Medulla oblongata (tissue), 1 donor: ENCODE measurements around the gene CLDN18.
A peak's percentile ranks its signal among the peaks of the same experiment; 100 is the strongest.

Experiments used
- DNase-seq: peaks from one replicate; pipeline ENCODE4 v3.0.0-alpha.2; 2015; ENCODE audit errors: extremely low spot score

Gene CLDN18

DNA sequence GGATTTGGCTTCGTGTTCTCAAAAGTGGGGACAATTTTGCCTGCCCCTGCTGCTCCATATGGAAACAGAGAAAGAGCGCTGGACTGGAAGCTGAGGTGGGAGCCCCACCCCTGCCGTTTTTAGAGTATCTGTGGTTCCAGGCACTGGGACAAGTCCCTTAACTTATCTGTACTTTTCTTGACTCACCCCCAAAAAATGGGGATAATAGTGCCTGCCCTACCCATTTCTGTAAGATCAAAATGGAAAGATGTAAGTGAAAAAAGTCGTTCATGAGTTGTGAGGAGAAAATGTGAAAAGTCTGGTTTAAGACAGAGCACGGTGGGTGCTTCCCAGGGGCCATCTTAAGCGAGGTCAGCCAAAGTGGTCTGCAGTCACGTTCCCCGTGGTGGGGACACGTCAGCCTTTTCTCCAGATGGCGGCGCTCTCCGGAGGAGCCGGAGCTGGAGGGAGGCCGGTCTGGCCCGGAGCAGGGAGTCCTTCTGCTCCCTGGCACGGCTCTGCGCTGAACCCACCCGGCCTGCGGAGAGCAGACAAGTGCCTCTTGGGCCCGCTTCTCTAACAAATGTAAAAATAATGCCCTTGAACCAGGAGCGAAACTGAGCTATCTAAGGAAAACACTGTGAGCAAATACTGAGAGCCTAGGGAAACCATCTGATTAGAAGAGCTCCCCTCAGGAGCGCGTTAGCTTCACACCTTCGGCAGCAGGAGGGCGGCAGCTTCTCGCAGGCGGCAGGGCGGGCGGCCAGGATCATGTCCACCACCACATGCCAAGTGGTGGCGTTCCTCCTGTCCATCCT is at the start of gene CLDN18:
CLDN18 (plus strand) TSS at position 690 of the 797 bp plus-strand sequence; CDS start at position 751, 61 bp downstream.
- no peak for DNase-seq

DNA sequence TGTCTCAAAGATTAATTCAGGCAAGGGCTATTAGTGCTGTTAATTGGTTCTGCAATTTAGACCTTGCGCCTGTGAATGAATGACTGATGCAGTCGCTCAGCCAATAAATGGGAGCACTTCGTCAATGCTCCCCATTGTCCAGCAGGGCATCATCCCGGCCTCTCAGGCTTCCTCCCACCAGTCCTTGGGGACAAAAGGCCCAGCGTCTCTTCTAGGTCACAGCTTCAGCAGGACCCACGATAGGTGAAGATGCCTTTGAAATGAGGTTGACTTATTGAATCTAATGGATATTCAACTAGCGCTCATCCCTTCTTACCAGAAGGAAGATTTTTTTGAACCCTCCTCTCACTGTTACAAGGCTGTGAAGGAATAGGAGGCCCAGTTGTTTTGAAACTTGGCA is 47.7 kb upstream of the CLDN18 start:
- DNase-seq: no peak

DNA sequence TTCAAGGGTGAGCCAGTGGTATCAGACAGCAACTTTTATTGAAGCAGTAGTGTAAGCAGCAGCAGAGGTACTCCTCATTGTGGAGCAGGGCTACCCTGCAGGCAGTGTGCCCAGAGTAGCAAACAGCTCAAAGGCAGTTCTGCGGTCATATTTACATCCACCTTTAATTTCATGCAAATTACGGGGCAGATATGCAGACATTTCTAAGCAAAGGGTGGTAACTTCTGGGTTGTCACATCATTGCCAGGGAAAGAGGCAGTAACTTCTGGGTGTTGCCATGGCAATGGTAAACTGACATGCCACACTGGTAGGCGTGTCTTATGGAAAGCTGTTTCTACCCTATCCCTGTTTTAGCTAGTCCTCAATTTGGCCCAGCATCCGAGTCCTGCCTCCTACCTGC is 46.5 kb upstream of the CLDN18 start:
- no peak for DNase-seq

DNA sequence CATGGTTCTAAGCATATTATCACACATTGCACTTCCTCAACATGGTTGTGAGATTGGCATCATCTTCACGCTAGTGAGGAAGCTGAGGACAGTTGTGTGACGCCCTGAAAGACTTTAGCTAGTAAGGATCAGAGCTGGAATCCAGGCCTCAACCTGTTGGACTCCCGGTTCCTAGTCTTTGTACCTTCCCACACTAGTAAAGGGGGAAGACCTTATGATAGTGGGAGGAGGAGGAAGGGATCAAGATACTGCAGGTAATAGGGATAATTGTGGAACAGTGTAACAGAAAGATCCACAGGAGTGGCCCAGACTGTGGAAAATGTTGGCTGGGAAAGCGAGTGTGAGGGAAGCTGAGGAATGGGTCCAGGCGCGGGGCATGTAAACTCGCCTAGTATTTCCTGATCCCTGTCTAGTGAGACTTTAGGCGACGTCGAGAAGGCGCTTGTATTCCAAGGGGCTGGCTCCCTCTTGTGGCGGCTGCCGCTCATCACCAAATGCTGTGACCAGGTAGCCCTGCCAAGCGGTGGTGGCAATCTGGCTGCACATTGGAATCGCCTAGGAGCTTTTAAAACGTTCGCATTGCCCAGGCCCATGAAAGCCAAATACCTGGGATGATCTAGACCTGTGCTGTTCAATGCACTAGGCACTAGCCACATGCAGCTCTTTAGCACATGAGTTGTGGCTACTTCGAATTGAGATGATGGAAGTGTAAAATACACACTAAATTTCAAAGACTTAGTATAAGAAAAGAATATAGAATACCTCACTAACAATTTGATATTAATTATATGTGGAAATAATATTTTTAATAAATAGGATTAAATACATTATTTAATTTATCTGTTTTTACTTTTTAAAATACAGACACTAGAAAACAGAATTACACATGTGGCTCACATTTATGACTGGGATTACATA is 38.8 kb upstream of the CLDN18 start:
- peak; percentile 67 for DNase-seq

DNA sequence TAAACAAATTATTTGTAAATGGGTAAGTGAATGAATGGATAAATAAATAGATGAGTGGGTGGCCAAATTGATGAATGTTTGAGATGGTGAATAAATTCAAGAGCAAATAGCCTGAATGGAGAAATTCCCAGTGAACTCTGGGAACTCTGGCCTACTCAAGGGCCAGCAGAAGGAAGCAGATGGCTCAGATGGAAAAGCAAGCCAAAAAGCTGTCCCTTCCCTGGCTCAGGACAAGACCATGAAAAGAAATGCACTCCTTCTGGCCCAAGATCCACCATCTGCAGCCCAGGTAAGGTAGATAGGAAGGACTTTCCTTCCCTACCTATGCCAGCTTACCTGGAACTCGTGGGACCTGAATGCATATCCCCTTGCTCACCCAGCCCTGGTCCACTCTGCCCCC is 37.6 kb upstream of the CLDN18 start:
- no peak for DNase-seq

DNA sequence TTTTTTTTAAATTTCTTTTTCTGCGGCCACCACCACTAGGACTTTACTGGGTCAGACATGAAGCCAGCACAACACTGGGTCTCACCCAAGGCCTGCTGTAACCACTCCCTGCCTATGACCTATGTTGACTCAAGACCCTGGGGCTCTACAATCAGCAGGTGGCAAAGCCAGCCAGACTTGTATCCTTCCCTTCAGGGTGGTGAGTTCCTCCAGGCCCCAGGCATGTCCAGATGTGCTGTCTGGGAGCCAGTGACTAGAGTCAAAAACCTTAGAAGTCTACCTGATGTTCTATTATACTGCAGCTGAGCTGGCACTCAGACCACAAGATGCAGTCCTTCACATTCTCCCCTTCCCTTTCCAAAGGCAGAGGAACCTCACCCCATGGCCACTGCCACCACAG is 31.6 kb upstream of the CLDN18 start:
- DNase-seq: no peak

DNA sequence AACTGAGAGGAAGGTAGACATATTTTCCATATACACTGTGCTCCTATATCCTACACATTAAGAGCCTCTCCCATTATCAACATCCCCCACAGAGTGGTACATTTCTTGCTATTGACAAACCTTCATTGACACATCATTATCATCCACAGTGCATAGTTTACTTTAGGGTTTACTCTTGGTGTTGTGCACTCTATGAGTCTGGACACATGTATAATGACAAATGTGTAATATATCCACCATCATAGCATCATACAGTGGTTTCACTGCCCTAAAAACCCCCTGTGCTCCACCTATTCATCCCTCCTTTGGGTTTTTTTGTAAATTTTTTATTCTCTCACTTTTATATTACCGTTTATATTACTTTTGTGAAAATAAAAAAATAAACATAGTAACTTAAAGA is 22.2 kb upstream of the CLDN18 start:
- DNase-seq: no peak

DNA sequence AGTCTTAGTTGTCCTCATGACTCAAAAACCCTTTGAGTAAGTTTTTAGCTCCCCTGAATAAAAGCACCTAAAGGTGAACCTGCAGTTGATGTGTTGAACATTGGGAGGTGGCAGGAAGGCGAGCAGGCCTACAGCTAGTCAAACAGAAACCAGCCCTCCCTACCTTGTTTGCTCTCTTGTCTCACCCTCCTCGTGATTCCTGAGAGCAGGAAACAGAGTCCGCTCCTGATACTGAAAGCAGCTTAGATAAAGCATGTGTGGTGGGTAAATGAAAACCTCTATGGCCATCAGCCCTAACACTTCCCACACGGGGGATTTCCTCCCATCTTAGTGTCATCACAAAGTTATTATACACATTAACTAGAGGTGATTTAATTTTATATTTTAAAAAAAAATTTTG is 21.8 kb upstream of the CLDN18 start:
- DNase-seq: no peak

DNA sequence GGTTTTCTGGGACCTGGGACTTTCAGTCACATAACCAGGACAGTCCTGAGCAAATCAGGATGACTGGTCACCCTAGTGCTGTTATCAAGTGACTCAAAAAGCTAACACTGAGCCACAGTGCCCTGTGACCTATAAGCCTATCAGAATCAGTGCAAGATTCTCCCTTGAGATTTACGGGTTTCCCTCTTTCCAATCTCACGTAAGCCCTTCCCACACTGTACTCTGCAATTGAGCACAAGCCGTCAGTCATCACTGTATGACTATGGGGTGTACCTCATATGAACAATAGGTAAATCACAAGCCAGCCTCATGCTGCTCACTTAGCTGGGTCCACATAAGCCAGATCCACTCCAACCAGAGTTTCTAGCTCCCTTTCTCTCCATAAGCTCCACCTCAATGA is 21.0 kb upstream of the CLDN18 start:
- no peak for DNase-seq

DNA sequence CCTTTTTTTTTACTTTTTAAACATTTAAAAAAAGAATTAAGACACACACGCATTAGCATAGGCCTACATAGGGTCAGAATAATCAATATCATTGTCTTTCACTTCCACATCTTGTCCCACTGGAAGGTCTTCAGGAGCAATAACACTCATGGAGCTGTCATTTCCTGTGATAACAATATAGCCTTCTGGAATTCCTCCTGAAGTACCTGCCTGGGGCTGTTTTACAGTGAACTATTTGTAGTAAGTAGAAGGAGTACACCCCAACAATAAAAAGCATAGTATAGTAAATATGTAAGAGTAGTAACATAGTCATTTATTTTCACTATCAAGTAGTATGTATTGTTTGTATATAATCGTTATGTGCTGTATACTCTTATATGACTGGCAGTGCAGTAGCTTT is 19.5 kb upstream of the CLDN18 start:
- no peak for DNase-seq

DNA sequence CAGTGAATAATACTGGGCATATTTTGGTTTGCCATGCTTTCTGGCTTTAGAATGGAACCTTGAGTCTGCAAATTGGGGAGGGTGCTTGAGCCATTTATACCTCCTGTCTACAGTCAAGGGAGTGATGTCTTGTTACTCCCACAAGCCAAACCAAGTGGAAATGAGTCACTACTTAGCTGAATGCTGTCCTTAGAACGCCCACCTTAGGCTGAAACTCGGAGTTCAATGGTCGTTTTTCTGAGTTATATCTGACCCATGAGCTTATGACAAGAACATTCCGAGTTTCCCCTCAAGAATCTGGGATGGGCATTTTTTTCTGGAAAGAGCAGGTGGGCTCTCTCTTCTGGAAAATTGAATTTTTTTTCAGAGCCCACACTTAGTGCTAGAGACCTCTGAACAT is 17.4 kb upstream of the CLDN18 start:
- no peak for DNase-seq

DNA sequence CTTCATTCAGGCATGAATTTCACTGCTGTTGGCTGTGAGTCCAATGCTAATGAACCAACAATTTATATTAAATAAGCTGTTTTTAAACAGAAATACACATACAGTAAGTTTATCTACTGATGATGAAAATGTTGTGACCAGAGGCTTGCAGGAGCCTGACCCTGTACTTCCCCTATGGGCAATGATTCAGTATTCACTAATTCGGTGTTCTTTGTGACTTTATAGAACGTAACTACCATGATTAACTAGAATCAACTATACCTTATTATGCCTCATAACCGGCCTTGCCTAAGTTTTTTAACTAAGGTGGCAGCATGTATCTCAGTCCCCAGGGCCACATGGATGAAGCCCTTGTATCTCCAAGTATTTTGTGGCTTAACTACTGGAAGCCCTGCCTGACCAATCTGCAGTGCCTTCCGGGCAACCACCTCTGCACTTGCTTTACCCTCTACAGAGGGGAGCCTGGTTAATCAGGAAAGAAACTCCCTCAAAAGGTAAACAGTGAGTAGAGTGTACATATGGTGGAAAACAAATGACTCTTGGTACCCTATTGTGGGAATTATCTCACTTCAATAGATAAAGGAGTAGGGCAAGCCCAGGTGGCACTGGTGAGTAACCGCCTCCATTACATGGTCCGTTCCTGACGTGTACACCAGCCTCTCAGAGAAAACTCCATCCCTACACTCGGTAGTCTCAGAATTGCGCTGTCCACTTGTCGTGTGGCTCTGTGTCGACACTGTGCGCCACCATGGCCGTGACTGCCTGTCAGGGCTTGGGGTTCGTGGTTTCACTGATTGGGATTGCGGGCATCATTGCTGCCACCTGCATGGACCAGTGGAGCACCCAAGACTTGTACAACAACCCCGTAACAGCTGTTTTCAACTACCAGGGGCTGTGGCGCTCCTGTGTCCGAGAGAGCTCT is 11.6 kb upstream of the CLDN18 start:
- no peak for DNase-seq

DNA sequence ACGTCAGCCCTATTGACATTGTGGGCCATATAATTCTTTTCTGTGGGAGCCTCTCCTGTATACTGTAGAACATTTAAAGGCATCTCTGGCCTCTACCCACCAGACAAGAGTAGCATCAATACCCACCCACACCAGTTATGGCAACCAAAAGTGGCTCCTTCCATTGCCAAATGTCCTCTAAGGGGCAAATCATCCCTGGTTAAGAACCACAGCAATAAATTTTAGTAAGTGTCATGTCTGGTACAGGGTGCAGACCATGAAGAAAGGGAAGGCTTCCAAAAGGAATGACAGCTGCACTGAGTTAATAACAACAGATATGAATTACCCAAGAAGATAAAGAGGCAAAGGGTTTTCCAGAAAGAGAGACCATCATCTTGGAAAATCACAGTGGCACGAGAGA is 6.9 kb upstream of the CLDN18 start:
- no peak for DNase-seq

DNA sequence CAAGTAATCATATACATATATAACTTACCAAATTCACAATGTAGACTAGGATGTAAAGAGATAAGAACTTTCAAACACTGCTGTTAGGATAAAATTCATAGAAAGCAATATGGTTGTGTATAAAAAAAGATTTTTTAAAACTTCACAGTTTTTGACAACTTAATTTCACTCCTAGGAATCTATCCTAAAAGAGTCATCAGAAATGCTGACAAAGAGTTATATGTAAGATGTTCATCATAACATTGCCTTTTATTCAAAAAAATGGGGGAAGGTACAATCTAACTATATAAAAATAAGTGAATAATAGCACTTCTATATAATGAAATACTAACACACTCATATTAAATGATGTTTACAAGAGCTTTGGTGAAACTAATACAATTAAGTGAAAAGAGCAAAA is 4.3 kb upstream of the CLDN18 start:
- DNase-seq: no peak

DNA sequence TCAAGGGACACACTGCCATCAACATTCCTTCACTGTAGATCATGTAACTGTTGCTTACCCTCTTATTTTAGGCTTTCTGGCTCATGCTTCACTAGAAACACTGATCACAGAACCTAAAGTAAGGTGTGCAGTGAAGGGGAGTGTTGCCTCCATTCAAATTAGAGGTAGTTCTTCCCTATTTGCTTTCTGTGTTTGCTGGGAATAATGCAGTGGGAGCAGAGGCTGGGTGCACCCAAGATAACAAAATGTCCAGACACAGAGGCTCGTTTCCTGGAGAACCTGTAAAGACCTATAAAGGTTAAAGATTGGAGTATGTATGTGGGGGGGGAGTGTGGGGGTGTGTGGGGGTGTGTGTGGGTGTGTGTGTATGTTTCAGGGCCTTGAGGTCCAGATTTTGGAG is 2.1 kb upstream of the CLDN18 start:
- no peak for DNase-seq

DNA sequence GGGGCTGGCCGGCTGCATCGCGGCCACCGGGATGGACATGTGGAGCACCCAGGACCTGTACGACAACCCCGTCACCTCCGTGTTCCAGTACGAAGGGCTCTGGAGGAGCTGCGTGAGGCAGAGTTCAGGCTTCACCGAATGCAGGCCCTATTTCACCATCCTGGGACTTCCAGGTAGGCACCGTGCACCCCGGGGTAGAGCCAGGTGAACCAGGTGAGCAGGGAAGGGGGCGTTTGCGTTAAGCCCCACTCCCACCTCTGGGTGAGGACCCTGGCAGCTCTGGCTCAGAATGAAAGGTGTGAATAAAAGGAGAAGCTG is 267 bp downstream of the CLDN18 start:
- DNase-seq: no peak

DNA sequence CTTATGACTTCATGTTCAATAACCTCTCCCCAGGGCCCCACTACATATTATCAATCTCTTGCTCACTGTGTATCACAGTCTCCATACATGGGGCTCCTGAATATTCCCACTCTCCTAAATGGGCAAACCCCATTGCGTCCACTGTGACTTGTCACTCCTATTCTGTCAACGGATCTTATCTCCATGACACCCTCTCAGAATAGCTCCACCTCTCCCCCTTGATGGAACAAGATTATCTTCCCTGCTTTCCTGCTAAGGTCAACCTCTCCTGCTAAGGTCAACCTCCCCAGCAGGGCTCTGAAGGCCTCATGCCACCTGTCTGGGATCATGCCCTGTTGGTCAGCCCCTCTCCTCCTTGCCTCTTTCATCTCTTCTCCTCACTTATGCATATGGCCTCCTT is 1.8 kb downstream of the CLDN18 start:
- DNase-seq: no peak

DNA sequence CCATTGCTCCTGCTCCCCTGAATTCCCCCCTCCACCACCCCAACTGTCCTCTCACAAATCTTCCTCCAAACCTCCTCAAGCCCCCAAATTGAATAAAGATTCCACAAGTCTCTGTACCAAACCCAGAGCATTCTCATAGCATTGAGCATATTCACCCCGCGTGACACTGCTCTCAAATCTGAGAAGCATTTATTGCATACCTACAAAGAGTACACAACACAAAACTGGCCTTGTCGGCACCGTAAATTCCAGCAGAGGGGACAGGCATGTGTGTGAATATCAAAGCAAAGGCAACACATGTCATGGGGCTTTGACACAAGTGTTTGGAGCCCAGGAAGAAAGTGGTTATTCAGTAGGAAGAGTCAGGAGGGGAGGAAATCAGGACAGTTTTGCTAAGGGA is 2.6 kb downstream of the CLDN18 start:
- DNase-seq: no peak

DNA sequence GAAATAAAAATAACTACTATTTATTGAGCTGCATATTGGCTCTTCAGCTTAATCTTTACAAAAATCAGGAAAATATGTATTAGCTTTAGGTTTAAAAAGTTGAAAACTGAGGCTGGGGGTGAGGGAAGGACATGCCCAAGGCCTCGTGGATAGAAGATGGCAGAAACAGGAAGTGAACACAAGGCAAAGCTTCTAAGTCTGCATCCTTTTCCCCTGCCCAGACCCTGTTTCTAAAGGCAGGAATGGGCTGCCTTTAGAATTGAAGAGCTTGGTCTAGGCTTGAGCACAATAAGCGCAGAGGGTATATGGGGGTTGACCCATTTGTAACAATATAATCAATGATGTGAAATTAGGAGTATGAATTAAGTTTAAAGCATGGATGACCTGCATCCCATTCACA is 6.1 kb downstream of the CLDN18 start:
- DNase-seq: no peak

DNA sequence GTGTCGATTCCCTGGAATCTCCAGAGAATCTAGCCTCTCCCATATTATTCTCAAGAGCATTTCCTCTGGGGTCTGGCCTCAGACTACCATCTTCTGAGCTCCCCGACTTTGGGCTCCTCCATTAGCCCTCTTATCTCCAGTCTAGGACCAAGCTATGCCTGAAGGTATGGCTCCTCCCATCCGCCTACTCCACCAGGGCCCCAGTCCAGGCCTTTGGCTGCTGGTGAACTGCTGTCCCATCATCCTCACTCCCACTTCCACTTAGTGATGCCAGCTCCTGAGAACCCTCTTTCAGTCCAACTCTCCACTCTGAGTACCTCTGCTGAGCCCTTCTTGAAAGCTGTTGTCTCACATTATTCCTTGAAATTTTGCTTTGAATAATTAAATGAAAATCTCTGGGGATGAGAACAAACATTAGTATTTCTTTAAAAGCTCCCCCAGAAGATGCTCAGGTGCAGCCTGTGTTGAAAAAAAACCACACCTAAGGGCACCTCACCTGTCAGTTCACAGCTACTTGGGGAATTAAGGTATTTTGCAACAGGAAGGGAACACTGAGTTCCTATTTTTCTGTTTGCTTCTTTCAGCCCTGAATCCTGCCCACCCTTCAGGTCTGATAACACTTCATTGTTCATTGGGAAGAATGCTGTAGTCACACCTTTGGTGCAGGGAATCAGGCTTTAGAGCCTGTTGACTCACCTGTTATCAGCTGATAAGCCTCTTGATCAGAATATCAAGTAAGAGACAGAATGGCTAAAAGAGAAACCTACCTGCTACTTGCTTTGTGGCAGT is 9.5 kb downstream of the CLDN18 start:
- no peak for DNase-seq

DNA sequence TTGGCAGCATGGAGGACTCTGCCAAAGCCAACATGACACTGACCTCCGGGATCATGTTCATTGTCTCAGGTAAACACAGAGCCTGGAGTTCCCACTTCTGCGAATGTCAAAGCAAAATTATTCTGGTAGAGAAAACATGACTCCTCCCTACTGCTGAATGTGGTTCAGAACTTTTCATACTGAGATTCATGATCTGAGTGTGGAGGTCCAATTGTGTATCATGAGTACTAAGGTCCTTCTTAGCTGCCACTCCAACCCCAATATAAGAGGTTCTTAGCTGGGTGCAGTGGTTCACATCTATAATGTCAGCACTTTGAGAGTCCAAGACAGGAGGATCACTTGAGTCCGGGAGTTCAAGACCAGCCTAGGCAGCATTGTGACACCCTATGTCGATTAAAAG is 13.8 kb downstream of the CLDN18 start:
- no peak for DNase-seq
